IMR-90 (cell line): Measurements from ENCODE around the gene SLC22A25. TPM values are rescaled to one million over a fixed set of nuclear protein-coding genes. Genes with fewer than 3 reads are reported as not detected.
"Not testable (repeated sequence)": the region's sequence is repeated elsewhere in the genome, so short reads cannot be mapped to it uniquely, and the experiment has no call there.

Source experiments
- ATAC-seq: fragments of 200-7000 bp; cut with Tn5 transposase; 2 replicates; pipeline ENCODE4 v1.9.1; 2020; ENCODE audit warnings: low read depth, mild to moderate bottlenecking, moderate library complexity
- BruUV-seq: library from RNA; stranded (reverse); fragments of 400-500 nt; replicated peaks from 2 replicates; lab custom pipeline; 2021; lab: Mats Ljungman, UMichigan
- CTCF ChIA-PET: fragments of 300-600 bp; formaldehyde crosslinking; extraction: SDS; loops from one replicate; lab custom pipeline; 2021; ENCODE audit warnings: antibody characterized with exemption; lab: Yijun Ruan, JAX
- POLR2A ChIA-PET: fragments of 300-600 bp; sonication (Branson Sonifier 250); formaldehyde crosslinking; loops from one replicate; lab custom pipeline; 2022; ENCODE audit warnings: antibody characterized with exemption; ENCODE audit not compliant: unreplicated experiment; lab: Charles Lee
- DNase-seq: peaks from one replicate; pipeline ENCODE4 v3.0.0; 2013
- H2AFZ ChIP-seq: replicated peaks from 2 replicates; pipeline ENCODE3; 2013; ENCODE audit warnings: low read length, mild to moderate bottlenecking; ENCODE audit not compliant: poor library complexity
- H2AK5ac ChIP-seq: 2 replicates; pipeline ENCODE4 v1.6.1; 2013; ENCODE audit warnings: low read depth, low read length, inconsistent platforms
- H2AK9ac ChIP-seq: replicated peaks from 2 replicates; pipeline ENCODE3; 2013; ENCODE audit warnings: mild to moderate bottlenecking, low read depth, low read length, moderate library complexity; ENCODE audit not compliant: poor library complexity
- H2BK120ac ChIP-seq: 2 replicates; pipeline ENCODE4 v1.6.1; 2013; ENCODE audit warnings: low read depth, low read length, inconsistent platforms
- H2BK15ac ChIP-seq: 3 replicates; pipeline ENCODE4 v1.6.1; 2013; ENCODE audit warnings: low read depth, low read length, inconsistent platforms
- H2BK20ac ChIP-seq: 2 replicates; pipeline ENCODE4 v1.6.1; 2013; ENCODE audit warnings: low read depth, mild to moderate bottlenecking, inconsistent platforms, low read length, moderate library complexity
- H2BK5ac ChIP-seq: 2 replicates; pipeline ENCODE4 v1.6.1; 2013; ENCODE audit warnings: mild to moderate bottlenecking, low read depth, low read length, inconsistent platforms; ENCODE audit not compliant: poor library complexity, severe bottlenecking
- H3K14ac ChIP-seq: replicated peaks from 2 replicates; pipeline ENCODE4 v1.6.1; 2013; ENCODE audit warnings: low read depth, low read length, inconsistent platforms
- H3K18ac ChIP-seq: 2 replicates; pipeline ENCODE4 v1.6.1; 2013; ENCODE audit warnings: low read depth, low read length, control low read depth
- H3K23ac ChIP-seq: 2 replicates; pipeline ENCODE4 v1.6.1; 2013; ENCODE audit warnings: low read depth, low read length, inconsistent platforms
- H3K27ac ChIP-seq: 2 replicates; pipeline ENCODE4 v1.5.1; 2013; ENCODE audit warnings: mild to moderate bottlenecking, control low read depth, low read length; ENCODE audit not compliant: insufficient read depth
- H3K27me3 ChIP-seq: 2 replicates; pipeline ENCODE4 v1.6.1; 2013; ENCODE audit warnings: low read length; ENCODE audit not compliant: control insufficient read depth, insufficient read depth
- H3K36me3 ChIP-seq: 2 replicates; pipeline ENCODE4 v1.6.1; 2013; ENCODE audit warnings: low read length, mixed read lengths; ENCODE audit not compliant: control insufficient read depth, insufficient read depth
- H3K4ac ChIP-seq: 2 replicates; pipeline ENCODE4 v1.6.1; 2013; ENCODE audit warnings: low read depth, low read length, inconsistent platforms
- H3K4me1 ChIP-seq: 2 replicates; pipeline ENCODE4 v1.6.1; 2013; ENCODE audit warnings: low read length, mixed read lengths; ENCODE audit not compliant: control insufficient read depth, insufficient read depth
- H3K4me2 ChIP-seq: 2 replicates; pipeline ENCODE4 v1.6.1; 2013; ENCODE audit warnings: low read depth, mild to moderate bottlenecking, control low read depth, low read length, moderate library complexity
- H3K4me3 ChIP-seq: 2 replicates; pipeline ENCODE4 v1.5.1; 2013; ENCODE audit warnings: low read depth, mild to moderate bottlenecking, control low read depth, low read length, moderate library complexity; ENCODE audit not compliant: insufficient read depth
- H3K56ac ChIP-seq: 2 replicates; pipeline ENCODE4 v1.6.1; 2013; ENCODE audit warnings: low read length, inconsistent platforms; ENCODE audit not compliant: insufficient read depth; ENCODE audit errors: extremely low read depth
- H3K79me1 ChIP-seq, 2 experiments: 2 replicates each; pipeline ENCODE4 v1.6.1; 2013; ENCODE audit warnings: low read length in 2 of 2, inconsistent platforms in 1 of 2, low read depth in 1 of 2
- H3K9ac ChIP-seq: 2 replicates; pipeline ENCODE4 v1.6.1; 2013; ENCODE audit warnings: low read depth, low read length, control low read depth
- H3K9me1 ChIP-seq: 2 replicates; pipeline ENCODE4 v1.6.1; 2013; ENCODE audit warnings: low read length, inconsistent platforms; ENCODE audit not compliant: insufficient read depth
- H3K9me3 ChIP-seq: 2 replicates; pipeline ENCODE4 v1.6.1; 2013; ENCODE audit warnings: low read length; ENCODE audit not compliant: control insufficient read depth, insufficient read depth
- H4K20me1 ChIP-seq: 2 replicates; pipeline ENCODE4 v1.6.1; 2013; ENCODE audit warnings: low read length, inconsistent platforms; ENCODE audit not compliant: insufficient read depth
- H4K5ac ChIP-seq: 2 replicates; pipeline ENCODE4 v1.6.1; 2013; ENCODE audit warnings: mild to moderate bottlenecking, low read depth, low read length, control low read depth
- H4K8ac ChIP-seq, 2 experiments: 2 replicates each; pipeline ENCODE4 v1.6.1; 2013; ENCODE audit warnings: low read depth in 2 of 2, low read length in 2 of 2, control low read depth in 1 of 2, inconsistent platforms in 1 of 2
- H4K91ac ChIP-seq: 2 replicates; pipeline ENCODE4 v1.6.1; 2013; ENCODE audit warnings: low read depth, low read length, inconsistent platforms; ENCODE audit not compliant: insufficient read depth
- WGBS, 2 experiments: methylation state at CpG; one replicate each; pipeline versions ENCODE4 v1.1.5 to v1.1.7; 2013; ENCODE audit warnings: missing lambda C conversion rate in 2 of 2; ENCODE audit not compliant: insufficient read length in 1 of 2; ENCODE audit errors: extremely low coverage in 2 of 2; 5-methylcytosine and 5-hydroxymethylcytosine counted together
- dilution Hi-C: fragments of 300-500 bp; cut with HindIII; formaldehyde crosslinking; loops from one replicate; pipeline ENCODE4 v1.14.3; 2018; ENCODE audit warnings: low sequenced_read_pairs; ENCODE audit not compliant: unreplicated experiment
- in situ Hi-C: fragments of 300-500 bp; cut with MboI; formaldehyde crosslinking; loops from 3 replicates; pipeline ENCODE4 v1.14.3; 2019; ENCODE audit warnings: low sequenced_read_pairs, inconsistent platforms, mixed read lengths
- intact Hi-C: fragments of 100-400 bp; cut with micrococcal nuclease; formaldehyde crosslinking; loops from 2 replicates; pipeline ENCODE4 v1.10.0; 2022
- polyA plus RNA-seq, 3 experiments: library from polyadenylated mRNA; depleted of rRNA; stranded (reverse); fragments of >200 nt; gene quantifications; 2 replicates each; pipeline ENCODE4 v1.2.3, GENCODE V29; 2012; ENCODE audit warnings: low replicate concordance in 1 of 3
- total RNA-seq: library from RNA; depleted of rRNA; stranded (reverse); fragments of >200 nt; gene quantifications from 2 replicates; pipeline ENCODE4 v1.2.3, GENCODE V29; 2012

Gene SLC22A25
- total and polyA plus RNA-seq, 2 of the 4 experiments (the other 2 are of a cell fraction) = not detected

DNA sequence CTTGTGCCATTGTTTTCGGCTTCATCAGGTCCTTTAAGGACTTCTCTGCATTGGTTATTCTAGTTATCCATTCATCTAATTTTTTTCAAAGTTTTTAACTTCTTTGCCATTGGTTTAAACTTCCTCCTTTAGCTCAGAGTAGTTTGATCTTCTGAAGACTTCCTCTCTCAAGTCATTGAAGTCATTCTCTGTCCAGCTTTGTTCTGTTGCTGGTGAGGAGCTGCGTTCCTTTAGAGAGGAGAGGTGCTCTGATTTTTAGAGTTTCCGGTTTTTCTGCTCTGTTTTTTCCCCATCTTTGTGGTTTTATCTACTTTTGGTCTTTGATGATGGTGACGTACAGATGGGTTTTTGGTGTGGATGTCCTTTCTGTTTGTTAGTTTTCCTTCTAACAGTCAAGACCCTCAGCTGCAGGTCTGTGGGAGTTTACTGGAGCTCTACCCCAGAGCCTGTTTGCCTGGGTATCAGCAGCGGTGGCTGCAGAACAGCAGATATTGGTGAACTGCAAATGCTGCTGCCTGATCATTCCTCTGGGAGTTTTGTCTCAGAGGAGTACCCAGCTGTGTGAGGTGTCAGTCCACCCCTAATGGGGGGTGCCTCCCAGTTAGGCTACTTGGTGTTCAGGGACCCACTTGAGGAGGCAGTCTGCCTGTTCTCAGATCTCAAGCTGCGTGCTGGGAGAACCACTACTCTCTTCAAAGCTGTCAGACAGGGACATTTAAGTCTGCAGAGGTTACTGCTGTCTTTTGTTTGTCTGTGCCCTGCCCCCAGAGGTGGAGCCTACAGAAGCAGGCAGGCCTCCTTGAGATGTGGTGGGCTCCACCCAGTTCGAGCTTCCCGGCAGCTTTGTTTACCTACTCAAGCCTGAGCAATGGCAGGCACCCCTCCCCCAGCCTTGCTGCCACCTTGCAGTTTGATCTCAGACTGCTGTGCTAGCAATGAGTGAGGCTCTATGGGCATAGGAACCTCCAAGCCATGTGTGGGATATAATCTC lies 7.6 kb downstream of the SLC22A25 start:
- H2AK5ac ChIP-seq, H2BK15ac ChIP-seq, H4K20me1 ChIP-seq, dilution Hi-C loops, H3K9ac ChIP-seq, H2AFZ ChIP-seq, H3K14ac ChIP-seq, BruUV-seq, DNase-seq, ATAC-seq, CTCF ChIA-PET, H3K27ac ChIP-seq, H3K4me3 ChIP-seq, H3K9me3 ChIP-seq, H3K36me3 ChIP-seq, H4K8ac ChIP-seq, H3K56ac ChIP-seq, H3K23ac ChIP-seq, H3K4me1 ChIP-seq, H2AK9ac ChIP-seq, in situ Hi-C loops, H3K4me2 ChIP-seq, POLR2A ChIA-PET, intact Hi-C loops, H4K91ac ChIP-seq, H2BK20ac ChIP-seq, H2BK120ac ChIP-seq, H4K5ac ChIP-seq, H3K27me3 ChIP-seq, H2BK5ac ChIP-seq, H3K79me1 ChIP-seq, H3K18ac ChIP-seq, H3K4ac ChIP-seq, H3K9me1 ChIP-seq: not testable (repeated sequence)
- 80% methylated on average over 1 of the region's 8 CpGs; no CpG with 5 or more reads in 1 of the 2 experiments for WGBS, 2 experiments
